ENCODE data around the gene UBA3.

DNA sequence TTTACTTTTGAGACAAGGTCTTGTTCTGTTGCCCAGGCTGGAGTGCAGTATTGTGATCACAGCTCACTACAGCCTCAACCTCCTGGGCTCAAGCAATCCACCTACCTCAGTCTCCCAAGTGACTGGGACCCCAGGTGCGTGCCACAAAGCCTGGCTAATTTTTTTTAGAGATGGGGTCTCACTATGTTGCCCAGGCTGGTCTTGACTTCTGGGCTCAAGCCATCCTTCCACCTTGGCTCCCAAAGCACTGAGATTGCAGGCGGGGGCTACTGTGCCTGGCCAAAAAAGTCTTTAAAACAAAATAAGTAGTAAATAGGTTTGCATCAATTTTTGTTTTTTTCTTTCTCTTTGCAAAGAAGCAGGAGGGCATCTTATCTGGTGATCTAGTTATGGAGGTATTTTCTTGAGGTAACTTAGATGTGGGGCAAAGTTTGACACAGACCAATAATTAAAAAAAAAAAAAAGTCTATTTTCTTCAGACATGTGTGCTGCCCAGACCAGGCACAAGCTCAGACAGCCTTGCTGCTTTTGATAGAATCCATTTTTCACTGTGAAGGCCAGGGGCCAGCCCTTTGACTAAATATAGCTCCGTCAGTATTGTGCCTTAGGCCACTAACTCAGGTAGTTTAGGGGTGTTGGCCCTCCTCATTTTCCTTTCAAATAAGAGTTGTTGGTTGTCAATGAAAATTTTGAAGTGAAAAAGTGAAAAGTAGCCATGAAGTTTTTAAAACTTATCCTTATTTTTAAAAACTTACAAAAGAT is 7.0 kb upstream of the UBA3 start:
- TF ChIP-seq, protein P1, sequence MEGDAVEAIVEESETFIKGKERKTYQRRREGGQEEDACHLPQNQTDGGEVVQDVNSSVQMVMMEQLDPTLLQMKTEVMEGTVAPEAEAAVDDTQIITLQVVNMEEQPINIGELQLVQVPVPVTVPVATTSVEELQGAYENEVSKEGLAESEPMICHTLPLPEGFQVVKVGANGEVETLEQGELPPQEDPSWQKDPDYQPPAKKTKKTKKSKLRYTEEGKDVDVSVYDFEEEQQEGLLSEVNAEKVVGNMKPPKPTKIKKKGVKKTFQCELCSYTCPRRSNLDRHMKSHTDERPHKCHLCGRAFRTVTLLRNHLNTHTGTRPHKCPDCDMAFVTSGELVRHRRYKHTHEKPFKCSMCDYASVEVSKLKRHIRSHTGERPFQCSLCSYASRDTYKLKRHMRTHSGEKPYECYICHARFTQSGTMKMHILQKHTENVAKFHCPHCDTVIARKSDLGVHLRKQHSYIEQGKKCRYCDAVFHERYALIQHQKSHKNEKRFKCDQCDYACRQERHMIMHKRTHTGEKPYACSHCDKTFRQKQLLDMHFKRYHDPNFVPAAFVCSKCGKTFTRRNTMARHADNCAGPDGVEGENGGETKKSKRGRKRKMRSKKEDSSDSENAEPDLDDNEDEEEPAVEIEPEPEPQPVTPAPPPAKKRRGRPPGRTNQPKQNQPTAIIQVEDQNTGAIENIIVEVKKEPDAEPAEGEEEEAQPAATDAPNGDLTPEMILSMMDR (conservative IDR thresholded peaks at IDR 0.05; ENCODE audit: low read depth, low read length) = no peak
- no peak for TF ChIP-seq EZH2 (IDR thresholded peaks at IDR 0.05; ENCODE audit: borderline replicate concordance, low read depth, low read length, poor library complexity, severe bottlenecking)

Data from A673 (cell line).